ENCODE results near the gene ABCC10.
"Not testable (repeated sequence)": the region's sequence is repeated elsewhere in the genome, so short reads cannot be mapped to it uniquely, and the experiment has no call there.

Gene ABCC10, protein sequence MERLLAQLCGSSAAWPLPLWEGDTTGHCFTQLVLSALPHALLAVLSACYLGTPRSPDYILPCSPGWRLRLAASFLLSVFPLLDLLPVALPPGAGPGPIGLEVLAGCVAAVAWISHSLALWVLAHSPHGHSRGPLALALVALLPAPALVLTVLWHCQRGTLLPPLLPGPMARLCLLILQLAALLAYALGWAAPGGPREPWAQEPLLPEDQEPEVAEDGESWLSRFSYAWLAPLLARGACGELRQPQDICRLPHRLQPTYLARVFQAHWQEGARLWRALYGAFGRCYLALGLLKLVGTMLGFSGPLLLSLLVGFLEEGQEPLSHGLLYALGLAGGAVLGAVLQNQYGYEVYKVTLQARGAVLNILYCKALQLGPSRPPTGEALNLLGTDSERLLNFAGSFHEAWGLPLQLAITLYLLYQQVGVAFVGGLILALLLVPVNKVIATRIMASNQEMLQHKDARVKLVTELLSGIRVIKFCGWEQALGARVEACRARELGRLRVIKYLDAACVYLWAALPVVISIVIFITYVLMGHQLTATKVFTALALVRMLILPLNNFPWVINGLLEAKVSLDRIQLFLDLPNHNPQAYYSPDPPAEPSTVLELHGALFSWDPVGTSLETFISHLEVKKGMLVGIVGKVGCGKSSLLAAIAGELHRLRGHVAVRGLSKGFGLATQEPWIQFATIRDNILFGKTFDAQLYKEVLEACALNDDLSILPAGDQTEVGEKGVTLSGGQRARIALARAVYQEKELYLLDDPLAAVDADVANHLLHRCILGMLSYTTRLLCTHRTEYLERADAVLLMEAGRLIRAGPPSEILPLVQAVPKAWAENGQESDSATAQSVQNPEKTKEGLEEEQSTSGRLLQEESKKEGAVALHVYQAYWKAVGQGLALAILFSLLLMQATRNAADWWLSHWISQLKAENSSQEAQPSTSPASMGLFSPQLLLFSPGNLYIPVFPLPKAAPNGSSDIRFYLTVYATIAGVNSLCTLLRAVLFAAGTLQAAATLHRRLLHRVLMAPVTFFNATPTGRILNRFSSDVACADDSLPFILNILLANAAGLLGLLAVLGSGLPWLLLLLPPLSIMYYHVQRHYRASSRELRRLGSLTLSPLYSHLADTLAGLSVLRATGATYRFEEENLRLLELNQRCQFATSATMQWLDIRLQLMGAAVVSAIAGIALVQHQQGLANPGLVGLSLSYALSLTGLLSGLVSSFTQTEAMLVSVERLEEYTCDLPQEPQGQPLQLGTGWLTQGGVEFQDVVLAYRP (N-terminal part only)

DNA sequence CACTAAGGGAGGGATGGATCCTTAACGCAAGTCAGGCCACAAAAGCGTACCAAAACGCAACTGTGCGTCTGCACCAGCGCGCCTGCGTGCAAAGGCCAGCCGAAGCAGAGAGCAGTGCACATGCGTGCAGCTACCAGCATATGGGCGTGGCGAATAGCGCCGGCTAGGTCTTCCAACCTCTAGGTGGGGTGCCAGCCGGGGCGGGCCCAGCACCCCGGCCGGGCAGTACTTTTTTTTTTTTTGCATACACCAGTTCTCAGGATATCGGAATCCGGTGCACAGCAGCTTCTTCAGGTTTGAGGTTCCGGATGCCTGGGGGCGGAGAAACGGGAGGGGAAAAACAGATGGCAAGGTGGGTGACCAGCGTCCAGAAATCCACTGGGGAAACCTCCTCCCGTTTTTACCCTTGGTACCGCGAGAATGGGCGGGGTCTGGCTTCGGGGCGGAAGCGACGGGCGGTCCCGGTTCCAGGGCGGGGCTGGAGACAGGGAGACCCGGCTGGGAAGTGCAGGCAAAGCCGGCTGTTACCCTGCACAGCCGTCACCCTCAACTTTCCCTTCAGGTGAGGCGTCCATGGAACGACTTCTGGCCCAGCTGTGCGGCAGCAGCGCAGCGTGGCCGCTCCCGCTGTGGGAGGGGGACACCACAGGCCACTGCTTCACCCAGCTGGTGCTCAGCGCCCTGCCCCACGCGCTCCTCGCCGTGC lies at the start of gene ABCC10:
Gene ABCC10, plus strand, starts transcription at position 136 of the 706 bp plus-strand sequence. Its CDS starts 438 bp downstream, at position 574.
- peak; percentile 95 for DNase-seq

DNA sequence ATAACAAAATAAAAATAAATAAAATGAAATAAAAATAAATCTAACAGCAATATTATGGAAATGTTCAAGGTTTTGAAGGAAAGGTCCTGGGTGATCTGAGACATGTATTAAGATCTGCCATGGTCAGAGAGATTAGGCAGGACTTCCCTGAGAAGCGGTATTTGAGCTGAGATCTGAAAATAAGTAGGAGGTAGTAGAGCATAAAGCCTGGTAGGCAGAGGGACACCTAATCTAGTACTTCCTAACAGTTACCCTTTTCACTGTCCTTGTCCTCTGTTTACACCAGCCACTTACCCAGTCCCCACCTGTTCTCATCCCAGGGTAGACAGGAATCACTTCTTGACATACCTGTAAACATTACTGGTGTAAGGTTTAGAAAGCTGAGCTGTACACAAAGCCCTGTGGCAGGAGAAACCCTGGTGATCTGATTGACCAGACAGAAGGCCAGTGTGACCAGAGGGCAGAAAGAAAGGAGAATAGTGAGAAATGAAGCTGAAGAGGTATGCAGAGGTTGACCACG lies 49.6 kb upstream of the ABCC10 start:
- no peak for DNase-seq

- DNase-seq = no peak
Observed at GRCh38 chr6:43378631-43379030, 48.7 kb upstream of the ABCC10 start.

GRCh38 chr6:43380858-43381257 lies 46.5 kb upstream of the ABCC10 start:
- not testable (repeated sequence) for DNase-seq

GRCh38 chr6:43383021-43383667 lies 44.2 kb upstream of the ABCC10 start:
- no peak for DNase-seq

- DNase-seq = no peak
Observed at GRCh38 chr6:43386492-43386891, 40.8 kb upstream of the ABCC10 start.

DNA sequence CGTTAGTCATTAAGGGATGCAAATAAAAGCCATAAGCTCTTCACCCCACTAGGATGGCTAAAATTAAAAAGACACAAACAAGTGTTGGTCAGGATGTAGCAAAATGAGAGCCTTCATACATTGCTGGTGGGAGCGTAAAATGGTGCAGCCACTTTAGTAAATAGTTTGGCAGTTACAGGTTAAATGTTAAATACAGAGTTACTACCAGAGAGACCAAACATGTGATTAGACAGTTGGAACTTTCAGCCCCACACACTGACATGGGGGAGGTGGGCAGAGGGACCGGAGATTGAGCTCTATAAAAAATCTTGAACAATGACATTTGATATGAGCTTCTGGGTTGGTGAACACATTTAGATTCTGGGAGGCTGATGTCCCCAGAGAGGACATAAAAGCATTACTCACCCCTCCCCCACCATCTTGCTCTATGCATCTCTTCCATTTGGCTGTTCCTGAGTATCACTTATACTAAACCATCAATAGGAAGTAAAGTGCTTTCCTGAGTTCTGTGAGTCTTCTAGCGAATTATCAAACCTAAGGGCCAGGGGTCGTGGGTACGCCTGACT lies 37.5 kb upstream of the ABCC10 start:
- no peak for DNase-seq

DNA sequence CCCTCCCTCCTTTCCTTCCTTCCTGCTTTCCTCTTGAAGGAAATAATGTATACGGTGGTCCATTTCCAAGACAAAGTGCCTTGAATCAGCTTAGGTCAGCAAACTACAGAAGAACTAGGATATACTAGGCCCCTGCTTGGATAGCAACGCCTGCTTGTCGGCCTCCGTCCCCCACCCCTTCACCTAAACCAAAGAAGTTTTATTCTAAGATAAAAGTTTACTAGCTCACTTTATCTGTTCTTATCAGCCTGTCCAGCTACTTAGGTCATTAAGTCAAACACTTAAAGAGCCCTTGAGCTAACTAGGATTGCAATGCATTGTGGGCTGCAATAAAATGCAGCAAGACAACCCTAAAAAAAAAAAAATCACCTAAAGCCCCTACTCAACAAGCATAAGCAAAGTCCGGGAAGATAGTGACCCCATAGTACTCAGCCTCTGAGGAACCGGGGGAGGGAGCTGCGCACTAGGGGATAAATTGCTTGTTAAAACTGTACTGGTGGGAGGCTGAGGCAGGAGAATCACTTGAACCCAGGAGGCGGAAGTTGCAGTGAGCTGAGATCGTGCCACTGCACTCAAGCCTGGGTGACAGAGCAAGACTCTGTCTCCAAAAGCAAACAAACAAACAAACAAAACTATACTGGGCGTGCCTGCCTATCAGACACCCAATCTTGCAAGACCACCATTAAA lies 36.4 kb upstream of the ABCC10 start:
- not testable (repeated sequence) for DNase-seq

GRCh38 chr6:43391440-43392031 lies 35.8 kb upstream of the ABCC10 start:
- DNase-seq = peak; percentile 49

- not testable (repeated sequence) for DNase-seq
Observed at GRCh38 chr6:43393133-43393532, 34.2 kb upstream of the ABCC10 start.

GRCh38 chr6:43393602-43394001 lies 33.7 kb upstream of the ABCC10 start:
- DNase-seq = no peak

DNA sequence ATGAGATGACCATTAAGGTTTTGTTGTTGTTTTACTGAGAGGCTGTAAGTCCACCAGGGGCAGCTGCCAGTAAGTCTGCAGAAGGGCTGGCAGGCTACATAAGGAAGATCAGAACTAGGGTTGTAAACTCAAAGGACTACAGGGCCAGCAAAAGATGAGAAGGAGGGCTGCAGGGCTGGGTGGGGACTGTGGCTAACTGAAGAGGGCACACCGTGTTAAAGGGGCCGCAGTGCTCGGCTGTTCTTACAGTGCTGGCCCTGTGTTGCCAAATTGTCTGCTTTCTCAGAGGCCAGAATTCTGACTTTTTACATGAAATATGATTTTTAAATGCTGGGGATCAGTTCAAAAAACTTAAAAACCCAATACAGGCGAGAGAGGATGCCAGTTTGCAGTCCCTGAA lies 32.4 kb upstream of the ABCC10 start:
- DNase-seq = no peak

DNA sequence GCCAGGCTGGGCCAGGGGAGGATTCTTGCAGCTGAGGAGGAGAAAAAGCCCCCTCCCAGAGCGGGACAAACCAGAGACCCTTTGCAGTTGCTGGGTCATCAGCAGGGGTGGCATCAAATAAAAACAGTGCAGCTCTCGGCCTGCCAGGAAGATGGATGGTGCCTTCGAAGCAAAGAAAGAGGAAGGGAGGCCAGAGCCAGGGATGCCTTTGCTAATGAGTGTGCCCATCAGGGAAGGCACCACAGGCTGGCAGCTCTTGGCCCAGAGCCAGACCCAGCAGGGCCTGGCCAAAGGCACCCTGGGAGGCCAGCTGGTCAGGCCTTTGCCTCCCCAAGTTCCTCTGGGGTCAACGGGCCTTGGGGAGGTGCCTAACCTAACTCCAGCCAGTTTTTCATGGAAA lies 31.6 kb upstream of the ABCC10 start:
- DNase-seq = no peak

- no peak for DNase-seq
Observed at GRCh38 chr6:43396408-43397149, 30.8 kb upstream of the ABCC10 start.

DNA sequence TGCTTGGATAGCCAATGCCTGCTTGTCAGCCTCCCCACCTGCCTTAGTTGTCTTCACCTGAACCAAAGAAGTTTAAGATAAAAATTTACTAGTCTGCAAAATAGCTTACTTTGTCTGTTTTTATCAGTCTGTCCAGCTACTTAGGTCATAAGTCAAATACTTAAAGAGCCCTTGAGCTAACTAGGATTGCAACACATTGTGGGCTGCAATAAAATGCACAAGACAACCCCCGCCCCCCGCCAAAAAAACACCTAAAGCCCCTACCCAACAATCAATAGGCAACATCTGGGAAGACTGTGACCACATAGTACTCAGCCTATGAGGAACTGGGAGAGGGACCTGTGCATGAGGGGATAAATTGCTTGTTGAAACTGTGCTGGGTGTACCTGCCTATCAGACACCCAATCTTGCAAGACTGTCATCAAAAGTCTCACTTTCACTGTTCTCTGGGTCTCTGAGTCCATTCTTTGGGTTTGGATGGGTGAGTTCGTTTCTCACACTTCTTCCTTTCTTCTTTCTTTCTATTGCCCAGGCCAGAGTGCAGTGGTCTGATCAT lies 27.3 kb upstream of the ABCC10 start:
- DNase-seq = no peak

DNA sequence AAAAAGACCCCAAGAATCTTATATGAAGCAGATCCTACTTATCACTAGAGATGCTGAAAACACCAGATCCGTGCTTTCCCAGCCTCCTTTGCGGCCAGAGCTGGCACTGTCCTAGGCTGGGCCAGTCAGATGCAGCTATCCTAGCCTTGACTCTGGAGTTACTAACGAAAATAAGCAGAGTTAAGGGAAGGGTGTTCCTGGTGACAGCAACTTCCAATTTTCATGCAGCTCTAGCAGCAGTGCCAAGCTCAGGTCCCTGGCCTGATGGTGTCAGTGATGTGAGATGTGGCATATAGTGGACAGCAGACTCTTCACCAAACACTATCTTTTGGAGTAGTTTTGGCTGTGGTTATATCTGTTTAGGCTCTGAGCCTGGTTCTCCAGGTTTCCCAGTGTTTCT lies 25.6 kb upstream of the ABCC10 start:
- DNase-seq = no peak

DNA sequence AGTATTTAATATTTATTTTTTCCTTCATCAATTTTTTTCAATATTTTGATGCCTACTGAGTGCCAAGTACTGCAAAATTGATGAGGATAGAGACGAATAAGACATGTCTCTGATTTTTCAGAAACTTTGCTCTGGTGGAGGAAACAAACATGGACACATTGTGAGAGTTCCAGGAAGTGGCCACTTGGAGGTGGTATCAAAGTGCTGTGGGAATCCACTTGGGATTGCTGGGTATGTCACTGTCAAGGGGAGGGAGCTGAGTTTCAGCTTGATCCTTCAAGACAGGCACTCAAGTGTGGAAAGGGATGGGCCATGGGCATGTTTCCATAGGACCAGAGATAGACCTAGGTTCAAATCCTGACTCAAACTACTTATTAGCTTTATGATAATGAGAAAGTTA lies 24.5 kb upstream of the ABCC10 start:
- no peak for DNase-seq

GRCh38 chr6:43405354-43405753 lies 22.0 kb upstream of the ABCC10 start:
- DNase-seq = no peak

DNA sequence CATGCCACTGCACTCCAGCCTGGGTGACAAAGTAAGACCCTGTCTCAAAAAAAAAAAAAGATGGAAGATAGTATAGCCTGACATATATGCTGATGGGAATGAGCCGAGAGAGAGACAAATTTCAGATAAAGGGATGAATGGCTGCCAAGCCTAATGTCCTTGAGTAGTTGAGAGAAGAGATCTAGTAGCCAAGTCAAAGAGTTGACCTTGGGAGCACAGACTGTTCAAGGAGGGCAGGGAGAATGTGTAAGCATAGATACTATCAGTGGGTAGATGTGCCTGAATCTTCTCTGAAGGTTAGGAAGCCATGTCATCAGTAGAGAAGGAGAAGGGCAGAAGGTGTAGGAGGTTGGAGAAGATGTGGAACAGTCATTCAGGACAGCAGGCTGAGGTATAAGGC lies 20.0 kb upstream of the ABCC10 start:
- DNase-seq = no peak
